Panc1 (cell line): ENCODE measurements around the gene FOXO1. TPM values are rescaled to one million over a fixed set of nuclear protein-coding genes. Genes with fewer than 3 reads are reported as not detected.
"Not testable (repeated sequence)": the region's sequence is repeated elsewhere in the genome, so short reads cannot be mapped to it uniquely, and the experiment has no call there.

ENCODE experiments used
- ATAC-seq: fragments of 200-7000 bp; cut with Tn5 transposase; 2 replicates; pipeline ENCODE4 v1.9.1; 2020; ENCODE audit warnings: mild to moderate bottlenecking, moderate library complexity
- Bru-seq: library from RNA; stranded (reverse); fragments of 400-500 nt; gene quantifications from one replicate; lab custom pipeline; 2021; lab: Mats Ljungman, UMichigan
- BruChase-seq, 2 experiments: library from RNA; stranded (reverse); fragments of 400-500 nt; gene quantifications; one replicate each; lab custom pipeline; 2021; lab: Mats Ljungman, UMichigan
- BruUV-seq: library from RNA; stranded (reverse); fragments of 400-500 nt; replicated peaks from 2 replicates; lab custom pipeline; 2021; lab: Mats Ljungman, UMichigan
- CTCF ChIA-PET: fragments of 300-600 bp; sonication (Branson Sonifier 250); formaldehyde crosslinking; loops from one replicate; lab custom pipeline; 2022; ENCODE audit warnings: antibody characterized with exemption; lab: Charles Lee
- POLR2A ChIA-PET: fragments of 300-600 bp; sonication (Branson Sonifier 250); formaldehyde crosslinking; loops from one replicate; lab custom pipeline; 2022; ENCODE audit warnings: antibody characterized with exemption; lab: Charles Lee
- DNase-seq: peaks from one replicate; pipeline ENCODE4 v3.0.0-alpha.2; 2010; ENCODE audit warnings: low read depth, low spot score
- H3K27ac ChIP-seq: 2 replicates; pipeline ENCODE4 v1.5.1; 2011; ENCODE audit warnings: mild to moderate bottlenecking, low read length, inconsistent platforms
- H3K27me3 ChIP-seq: fragments of 200-500 bp; sonication (Bioruptor generic); 2 replicates; pipeline ENCODE4 v1.6.0; 2014; ENCODE audit warnings: low read length, inconsistent platforms; ENCODE audit not compliant: control insufficient read depth, insufficient read depth
- H3K36me3 ChIP-seq: fragments of 200-500 bp; sonication (Bioruptor generic); 2 replicates; pipeline ENCODE4 v1.5.1; 2014; ENCODE audit warnings: inconsistent platforms, mild to moderate bottlenecking, low read length, moderate library complexity; ENCODE audit not compliant: control insufficient read depth, insufficient read depth
- H3K4me1 ChIP-seq: 2 replicates; pipeline ENCODE4 v1.5.1; 2011; ENCODE audit warnings: inconsistent platforms, mild to moderate bottlenecking, low read length, moderate library complexity; ENCODE audit not compliant: control insufficient read depth, insufficient read depth
- H3K4me3 ChIP-seq, 2 experiments: 2 replicates each; pipeline ENCODE4 v1.5.1; 2011 to 2012; ENCODE audit warnings: low read depth in 2 of 2, low read length in 2 of 2, mild to moderate bottlenecking in 2 of 2, inconsistent platforms in 1 of 2, moderate library complexity in 1 of 2
- H3K9me3 ChIP-seq: fragments of 200-500 bp; sonication (Bioruptor generic); 2 replicates; pipeline ENCODE4 v1.5.1; 2014; ENCODE audit warnings: low read depth, mild to moderate bottlenecking, inconsistent platforms, low read length, moderate library complexity; ENCODE audit not compliant: control insufficient read depth, insufficient read depth
- POLR2AphosphoS5 ChIP-seq: IDR thresholded peaks from 2 replicates; pipeline ENCODE4 v1.6.1; 2012; ENCODE audit warnings: mild to moderate bottlenecking, low read depth, low read length, moderate library complexity
- SIN3A ChIP-seq: IDR thresholded peaks from 2 replicates; pipeline ENCODE4 v1.6.1; 2012; ENCODE audit warnings: low read depth, mild to moderate bottlenecking, low read length, moderate library complexity, borderline replicate concordance; ENCODE audit not compliant: insufficient read depth
- TCF7L2 ChIP-seq: IDR thresholded peaks from 2 replicates; pipeline ENCODE4 v1.6.1; 2011; ENCODE audit warnings: mild to moderate bottlenecking, low read depth, low read length, inconsistent platforms
- in situ Hi-C: cut with HindIII; loops from 2 replicates; pipeline ENCODE4 v1.10.0; 2016; ENCODE audit warnings: low sequenced_read_pairs, low pct_unique_long_range_greater_than_20kb
- intact Hi-C: fragments of 100-400 bp; cut with micrococcal nuclease; formaldehyde crosslinking; loops from one replicate; pipeline ENCODE4 v1.10.0; 2022; ENCODE audit not compliant: unreplicated experiment
- long read RNA-seq: library from polyadenylated mRNA; unstranded; transcript quantifications from one replicate; pipeline ENCODE4 v2.0.0, GENCODE V29; 2021; ENCODE audit not compliant: unreplicated experiment
- polyA plus RNA-seq: library from polyadenylated mRNA; unstranded; fragments of >200 nt; gene quantifications from one replicate; pipeline ENCODE4 v1.2.1, GENCODE V29; 2012; ENCODE audit warnings: missing spikeins; ENCODE audit not compliant: insufficient read length
- total RNA-seq: library from RNA; stranded (reverse); gene quantifications from one replicate; pipeline ENCODE4 v1.2.1, GENCODE V29; 2021; ENCODE audit not compliant: unreplicated experiment
- TF ChIP-seq, protein P1 (sequence below): fragments of 450-650 bp; IDR thresholded peaks from 2 replicates; pipeline ENCODE4 v1.5.1; 2017; ENCODE audit warnings: mild to moderate bottlenecking
- TF ChIP-seq, protein P2 (sequence below), 2 experiments: IDR thresholded peaks; 2 replicates each; pipeline ENCODE4 v1.6.1; 2011 to 2012; ENCODE audit warnings: low read depth in 2 of 2, control low read depth in 1 of 2, low read length in 1 of 2, mild to moderate bottlenecking in 1 of 2, moderate library complexity in 1 of 2; ENCODE audit not compliant: insufficient read depth in 1 of 2

FOXO1 gene
- total RNA-seq (2.1 TPM), Bru-seq, nascent RNA (percentile 52 among the genes with signal in this experiment), BruChase-seq, experiment 1, labeled RNA remaining after a 2-hour chase (percentile 51 among the genes with signal in this experiment), BruChase-seq, experiment 2, labeled RNA remaining after a 6-hour chase (percentile 49 among the genes with signal in this experiment)
- 0.59 TPM for polyA plus RNA-seq
- long read RNA-seq, full-length matches to known transcripts: 6 of 7 reads
- long read RNA-seq, partial matches to known transcripts: 1 of 7 reads
- long read RNA-seq, other reads (novel, unspliced or antisense): 0 of 7 reads

DNA sequence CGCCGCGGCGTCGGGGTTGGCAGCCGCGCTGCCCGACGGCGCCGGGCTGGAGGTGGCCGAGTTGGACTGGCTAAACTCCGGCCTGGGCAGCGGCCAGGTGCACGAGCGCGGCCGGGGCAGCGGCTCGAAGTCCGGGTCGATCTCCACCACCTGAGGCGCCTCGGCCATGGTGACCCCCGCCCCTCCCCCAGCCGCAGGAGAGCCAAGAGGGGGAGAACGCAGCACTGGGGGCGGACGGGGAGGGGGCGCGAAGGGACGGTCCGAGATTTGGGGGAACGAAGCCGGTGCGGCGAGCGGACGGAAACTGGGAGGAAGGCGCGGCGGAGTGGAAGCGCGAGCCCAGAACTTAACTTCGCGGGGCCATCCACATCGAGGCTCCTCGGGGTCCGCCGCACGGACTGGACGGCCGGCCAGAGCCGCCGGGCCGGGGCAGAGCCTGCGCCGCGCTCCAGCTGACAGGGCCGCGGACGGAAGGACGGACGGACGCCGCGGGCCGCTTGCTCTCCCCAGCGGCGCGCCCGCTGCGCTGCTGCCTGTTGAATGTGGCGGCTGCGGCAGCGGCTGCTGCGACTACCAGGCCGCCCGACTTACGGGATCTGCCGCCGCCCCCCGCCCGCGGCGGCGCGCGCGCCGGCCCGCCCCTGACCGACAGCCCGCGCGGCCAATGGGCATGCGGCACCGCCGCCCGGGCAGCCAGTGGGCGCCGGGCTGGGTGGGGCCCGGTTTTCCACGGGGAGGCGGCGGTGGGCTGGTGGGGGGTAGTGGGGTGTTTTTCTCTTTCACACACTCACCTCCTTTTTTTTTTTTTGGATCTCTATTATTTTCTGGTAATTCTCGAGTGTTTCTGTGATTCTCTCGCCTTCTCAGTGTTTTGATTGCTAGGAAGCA, at the start of gene FOXO1:
FOXO1 (minus strand) TSS at position 597 of the 888 bp plus-strand sequence; CDS start at position 168, 429 bp downstream.
- ChIA-PET CTCF (no interaction called here), POLR2A (no interaction called here)
- H3K36me3 ChIP-seq: no peaks in the 10 kb centered on the region; the same call in 1 of the 2 replicates
- BruUV-seq: no TSS peak
- H3K27ac ChIP-seq: no peak within 1 kb of the TSS
- no peaks in the 10 kb centered on the region for H3K9me3 ChIP-seq
- DNase-seq (no peak), ATAC-seq (peak; percentile 91)
- peak within 1 kb of the TSS; percentile 53 to 58 for H3K4me3 ChIP-seq
- TF ChIP-seq POLR2AphosphoS5 (no peak), SIN3A (no peak), TCF7L2 (no peak)
- TF ChIP-seq, protein P1, sequence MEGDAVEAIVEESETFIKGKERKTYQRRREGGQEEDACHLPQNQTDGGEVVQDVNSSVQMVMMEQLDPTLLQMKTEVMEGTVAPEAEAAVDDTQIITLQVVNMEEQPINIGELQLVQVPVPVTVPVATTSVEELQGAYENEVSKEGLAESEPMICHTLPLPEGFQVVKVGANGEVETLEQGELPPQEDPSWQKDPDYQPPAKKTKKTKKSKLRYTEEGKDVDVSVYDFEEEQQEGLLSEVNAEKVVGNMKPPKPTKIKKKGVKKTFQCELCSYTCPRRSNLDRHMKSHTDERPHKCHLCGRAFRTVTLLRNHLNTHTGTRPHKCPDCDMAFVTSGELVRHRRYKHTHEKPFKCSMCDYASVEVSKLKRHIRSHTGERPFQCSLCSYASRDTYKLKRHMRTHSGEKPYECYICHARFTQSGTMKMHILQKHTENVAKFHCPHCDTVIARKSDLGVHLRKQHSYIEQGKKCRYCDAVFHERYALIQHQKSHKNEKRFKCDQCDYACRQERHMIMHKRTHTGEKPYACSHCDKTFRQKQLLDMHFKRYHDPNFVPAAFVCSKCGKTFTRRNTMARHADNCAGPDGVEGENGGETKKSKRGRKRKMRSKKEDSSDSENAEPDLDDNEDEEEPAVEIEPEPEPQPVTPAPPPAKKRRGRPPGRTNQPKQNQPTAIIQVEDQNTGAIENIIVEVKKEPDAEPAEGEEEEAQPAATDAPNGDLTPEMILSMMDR: no peak
- TF ChIP-seq, protein P2, sequence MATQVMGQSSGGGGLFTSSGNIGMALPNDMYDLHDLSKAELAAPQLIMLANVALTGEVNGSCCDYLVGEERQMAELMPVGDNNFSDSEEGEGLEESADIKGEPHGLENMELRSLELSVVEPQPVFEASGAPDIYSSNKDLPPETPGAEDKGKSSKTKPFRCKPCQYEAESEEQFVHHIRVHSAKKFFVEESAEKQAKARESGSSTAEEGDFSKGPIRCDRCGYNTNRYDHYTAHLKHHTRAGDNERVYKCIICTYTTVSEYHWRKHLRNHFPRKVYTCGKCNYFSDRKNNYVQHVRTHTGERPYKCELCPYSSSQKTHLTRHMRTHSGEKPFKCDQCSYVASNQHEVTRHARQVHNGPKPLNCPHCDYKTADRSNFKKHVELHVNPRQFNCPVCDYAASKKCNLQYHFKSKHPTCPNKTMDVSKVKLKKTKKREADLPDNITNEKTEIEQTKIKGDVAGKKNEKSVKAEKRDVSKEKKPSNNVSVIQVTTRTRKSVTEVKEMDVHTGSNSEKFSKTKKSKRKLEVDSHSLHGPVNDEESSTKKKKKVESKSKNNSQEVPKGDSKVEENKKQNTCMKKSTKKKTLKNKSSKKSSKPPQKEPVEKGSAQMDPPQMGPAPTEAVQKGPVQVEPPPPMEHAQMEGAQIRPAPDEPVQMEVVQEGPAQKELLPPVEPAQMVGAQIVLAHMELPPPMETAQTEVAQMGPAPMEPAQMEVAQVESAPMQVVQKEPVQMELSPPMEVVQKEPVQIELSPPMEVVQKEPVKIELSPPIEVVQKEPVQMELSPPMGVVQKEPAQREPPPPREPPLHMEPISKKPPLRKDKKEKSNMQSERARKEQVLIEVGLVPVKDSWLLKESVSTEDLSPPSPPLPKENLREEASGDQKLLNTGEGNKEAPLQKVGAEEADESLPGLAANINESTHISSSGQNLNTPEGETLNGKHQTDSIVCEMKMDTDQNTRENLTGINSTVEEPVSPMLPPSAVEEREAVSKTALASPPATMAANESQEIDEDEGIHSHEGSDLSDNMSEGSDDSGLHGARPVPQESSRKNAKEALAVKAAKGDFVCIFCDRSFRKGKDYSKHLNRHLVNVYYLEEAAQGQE (IDR thresholded peaks at IDR 0.05; ENCODE audit: insufficient read depth in 1 of 2, low read depth in 2 of 2, low read length in 1 of 2): no peak
- intact Hi-C loops (no loop called here), in situ Hi-C loops (no loop called here)
- H3K27me3 ChIP-seq: peaks cover 2% of the 10 kb centered on the region; the same call in 1 of the 2 replicates
- no peaks in the 10 kb centered on the region; the same call in 1 of the 2 replicates for H3K4me1 ChIP-seq

DNA sequence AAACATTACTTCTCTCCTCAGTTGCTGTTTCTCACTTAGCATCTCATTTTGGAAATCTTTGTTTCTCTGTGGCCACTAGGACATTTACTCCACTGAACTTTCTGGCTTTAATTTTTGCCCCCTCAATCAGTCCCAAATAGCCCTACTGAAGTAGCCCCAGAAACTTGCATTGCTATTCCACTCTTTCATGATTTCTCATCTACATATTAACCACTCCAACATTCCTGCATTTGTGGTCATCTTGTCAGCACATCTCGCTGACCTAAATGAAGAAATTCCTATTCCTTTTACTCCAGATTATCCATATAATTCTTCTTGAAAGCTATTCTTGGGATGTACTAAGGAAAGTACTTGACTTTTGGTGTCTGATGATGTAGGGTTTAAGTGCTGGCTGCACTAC, 48.0 kb upstream of the FOXO1 start:
- H3K4me3 ChIP-seq, intact Hi-C loops, H3K27ac ChIP-seq, BruUV-seq, DNase-seq, in situ Hi-C loops, H3K27me3 ChIP-seq, H3K36me3 ChIP-seq, ATAC-seq, H3K4me1 ChIP-seq, H3K9me3 ChIP-seq, CTCF ChIA-PET, POLR2A ChIA-PET: not testable (repeated sequence)
